Activated B cell treated with CpG ODN at 0.5 μM for 24 hours (primary cell): ENCODE results near the gene AMFR. TPM values are rescaled to one million over a fixed set of nuclear protein-coding genes. Genes with fewer than 3 reads are reported as not detected.

Experiments used
- ATAC-seq: fragments of 200-7000 bp; cut with Tn5 transposase; one replicate; pipeline ENCODE4 v1.10.0; 2021; ENCODE audit warnings: low read depth, mild to moderate bottlenecking, moderate library complexity
- CTCF ChIA-PET: fragments of 350-600 bp; sonication (Branson Sonifier 250); formaldehyde crosslinking; loops from one replicate; lab custom pipeline; 2021; ENCODE audit warnings: antibody characterized with exemption; lab: Charles Lee
- POLR2A ChIA-PET: fragments of 350-600 bp; sonication (Branson Sonifier 250); formaldehyde crosslinking; loops from one replicate; lab custom pipeline; 2021; ENCODE audit warnings: antibody characterized with exemption; lab: Charles Lee
- DNase-seq: peaks from one replicate; pipeline ENCODE4 v3.0.0; 2022
- H3K27ac Mint-ChIP-seq: one replicate; pipeline ENCODE4 v1.8.0; 2020; ENCODE audit warnings: mixed read lengths
- H3K27me3 Mint-ChIP-seq: one replicate; pipeline ENCODE4 v1.8.0; 2021; ENCODE audit warnings: mixed read lengths
- H3K36me3 Mint-ChIP-seq: one replicate; pipeline ENCODE4 v1.8.0; 2021; ENCODE audit warnings: low read depth, mixed read lengths
- H3K4me1 Mint-ChIP-seq: one replicate; pipeline ENCODE4 v1.8.0; 2021; ENCODE audit warnings: mixed read lengths
- H3K4me3 Mint-ChIP-seq: one replicate; pipeline ENCODE4 v1.8.0; 2020; ENCODE audit warnings: mild to moderate bottlenecking, mixed read lengths
- H3K9me3 Mint-ChIP-seq: one replicate; pipeline ENCODE4 v1.8.0; 2020; ENCODE audit warnings: mixed read lengths
- CTCF ChIP-seq: fragments of 200-600 bp; IDR thresholded peaks from one replicate; pipeline ENCODE4 v1.8.0; 2022; ENCODE audit warnings: antibody characterized with exemption, mild to moderate bottlenecking
- intact Hi-C: fragments of 100-400 bp; cut with micrococcal nuclease; formaldehyde crosslinking; loops from one replicate; pipeline ENCODE4 v1.15.1; 2024
- total RNA-seq: library from RNA; stranded (reverse); gene quantifications from 2 replicates; pipeline ENCODE4 v1.2.3, GENCODE V29; 2022

The AMFR gene
- total RNA-seq, 1 donor from 2014 or later: 134 TPM

- Mint-ChIP-seq H3K4me3 (no peak overlapping the region), H3K27ac (no peak overlapping the region), H3K4me1 (no peaks in the 10 kb centered on the region), H3K9me3 (no peaks in the 10 kb centered on the region), H3K27me3 (no peaks in the 10 kb centered on the region), H3K36me3 (peaks cover 88% of the 10 kb centered on the region)
- intact Hi-C loops: no loop called here
- DNase-seq (no peak), ATAC-seq (no peak)
- ChIA-PET POLR2A (no interaction called here), CTCF (no interaction called here)
- TF ChIP-seq CTCF: no peak
Measured at GRCh38 chr16:56466344-56466743, 41.0 kb upstream of the AMFR start.

GRCh38 chr16:56463153-56463552 lies 37.8 kb upstream of the AMFR start:
- no peaks in the 10 kb centered on the region for H3K27me3 Mint-ChIP-seq
- ChIA-PET POLR2A (interaction anchor here (0.7 kb wide), 1 partner anchor 19 kb away, joined by 4 read pairs; no protein-coding TSS in a partner anchor), CTCF (no interaction called here)
- DNase-seq (no peak), ATAC-seq (no peak)
- no peaks in the 10 kb centered on the region for H3K4me1 Mint-ChIP-seq
- TF ChIP-seq CTCF: no peak
- intact Hi-C loops: no loop called here
- H3K36me3 Mint-ChIP-seq: peaks cover 84% of the 10 kb centered on the region
- no peak overlapping the region for H3K27ac Mint-ChIP-seq
- H3K9me3 Mint-ChIP-seq: no peaks in the 10 kb centered on the region
- no peak overlapping the region for H3K4me3 Mint-ChIP-seq

GRCh38 chr16:56462064-56462796 lies 36.9 kb upstream of the AMFR start:
- Mint-ChIP-seq H3K4me1 (no peaks in the 10 kb centered on the region), H3K4me3 (no peak overlapping the region), H3K27ac (no peak overlapping the region), H3K27me3 (no peaks in the 10 kb centered on the region), H3K36me3 (peaks cover 81% of the 10 kb centered on the region), H3K9me3 (no peaks in the 10 kb centered on the region)
- no peak for TF ChIP-seq CTCF
- ChIA-PET CTCF (no interaction called here), POLR2A (no interaction called here)
- no peak for ATAC-seq
- no peak for DNase-seq
- intact Hi-C loops: no loop called here

- Mint-ChIP-seq H3K4me1 (no peaks in the 10 kb centered on the region), H3K4me3 (no peak overlapping the region), H3K36me3 (peaks cover 80% of the 10 kb centered on the region), H3K9me3 (no peaks in the 10 kb centered on the region), H3K27me3 (no peaks in the 10 kb centered on the region), H3K27ac (no peak overlapping the region)
- ChIA-PET POLR2A (interaction anchor here (1.0 kb wide), 1 partner anchor 9 kb away, joined by 3 read pairs; the partner anchor contains the start of genes NUDT21 and OGFOD1), CTCF (no interaction called here)
- DNase-seq: no peak
- intact Hi-C loops: no loop called here
- no peak for ATAC-seq
- TF ChIP-seq CTCF: no peak
Measured at GRCh38 chr16:56460101-56460500, 34.8 kb upstream of the AMFR start.

GRCh38 chr16:56457927-56458470 lies 32.7 kb upstream of the AMFR start:
- Mint-ChIP-seq H3K4me3 (no peak overlapping the region), H3K27ac (no peak overlapping the region), H3K36me3 (peaks cover 87% of the 10 kb centered on the region), H3K9me3 (no peaks in the 10 kb centered on the region), H3K4me1 (no peaks in the 10 kb centered on the region), H3K27me3 (no peaks in the 10 kb centered on the region)
- intact Hi-C loops: no loop called here
- ATAC-seq (no peak), DNase-seq (no peak)
- TF ChIP-seq CTCF: no peak
- CTCF ChIA-PET: no interaction called here
- POLR2A ChIA-PET: no interaction called here
